H54 (cell line): ENCODE data around the gene KITLG.

Source experiments
- DNase-seq: peaks from one replicate; pipeline ENCODE4 v3.0.0; 2011; ENCODE audit warnings: low spot score, mixed read lengths; ENCODE audit not compliant: insufficient read length
- FAIRE-seq: peaks from 3 replicates; lab custom pipeline; 2011; peaks lifted over from hg19 to GRCh38; lab: Jason Lieb, UNC
- POLR2A ChIP-seq: IDR thresholded peaks from 2 replicates; pipeline ENCODE4 v1.6.1; 2011; ENCODE audit warnings: low read depth, mild to moderate bottlenecking, low read length

KITLG gene

GRCh38 chr12:88591343-88591742, 11.1 kb upstream of the KITLG start:
- no peak for FAIRE-seq
- DNase-seq, result no peak
- no peak for TF ChIP-seq POLR2A

- TF ChIP-seq POLR2A, result no peak
- FAIRE-seq (no peak), DNase-seq (no peak)
These were observed 10.6 kb upstream of the KITLG start for GRCh38 chr12:88590851-88591250.

GRCh38 chr12:88585077-88585476, 4.8 kb upstream of the KITLG start:
- DNase-seq (no peak), FAIRE-seq (no peak)
- no peak for TF ChIP-seq POLR2A

GRCh38 chr12:88579601-88580050, 645 bp downstream of the KITLG start:
- TF ChIP-seq POLR2A, result no peak
- FAIRE-seq (no peak), DNase-seq (peak; percentile 24)

GRCh38 chr12:88579161-88579517, 1.1 kb downstream of the KITLG start:
- peak; percentile 55 for FAIRE-seq
- no peak for TF ChIP-seq POLR2A

GRCh38 chr12:88578276-88579160, 1.8 kb downstream of the KITLG start:
- FAIRE-seq, result peak; percentile 86
- TF ChIP-seq POLR2A, result no peak
- DNase-seq, result no peak

More at GRCh38 chr12:88579161-88579517, 1.1 kb downstream of the KITLG start:
- no peak for DNase-seq

GRCh38 chr12:88577537-88577936, 2.7 kb downstream of the KITLG start:
- DNase-seq (no peak), FAIRE-seq (no peak)
- TF ChIP-seq POLR2A, result no peak

GRCh38 chr12:88576866-88577265, 3.4 kb downstream of the KITLG start:
- DNase-seq (no peak), FAIRE-seq (no peak)
- no peak for TF ChIP-seq POLR2A

GRCh38 chr12:88575361-88575970, 4.8 kb downstream of the KITLG start:
- DNase-seq (no peak), FAIRE-seq (no peak)
- no peak for TF ChIP-seq POLR2A

- no peak for DNase-seq
- no peak for TF ChIP-seq POLR2A
- peak; percentile 67 for FAIRE-seq
These were observed 6.0 kb downstream of the KITLG start for GRCh38 chr12:88574278-88574677.

GRCh38 chr12:88573583-88573982, 6.7 kb downstream of the KITLG start:
- TF ChIP-seq POLR2A, result no peak
- FAIRE-seq, result no peak

GRCh38 chr12:88572781-88573549, 7.3 kb downstream of the KITLG start:
- FAIRE-seq, result peak; percentile 84
- no peak for DNase-seq

More at GRCh38 chr12:88573583-88573982, 6.7 kb downstream of the KITLG start:
- no peak for DNase-seq

GRCh38 chr12:88571543-88571942, 8.7 kb downstream of the KITLG start:
- TF ChIP-seq POLR2A, result no peak
- FAIRE-seq (no peak), DNase-seq (no peak)

More at GRCh38 chr12:88572781-88573549, 7.3 kb downstream of the KITLG start:
- no peak for TF ChIP-seq POLR2A

GRCh38 chr12:88570103-88570502, 10.2 kb downstream of the KITLG start:
- no peak for DNase-seq

More at GRCh38 chr12:88570103-88570502, 10.2 kb downstream of the KITLG start:
- peak; percentile 68 for FAIRE-seq
- no peak for TF ChIP-seq POLR2A
